GM12801 (cell line): Measurements from ENCODE around the gene RYR3.

Experiments
- TF ChIP-seq, protein P1 (sequence below): IDR thresholded peaks from one replicate; pipeline ENCODE4 v1.5.1; 2011; ENCODE audit warnings: control low read depth; ENCODE audit not compliant: insufficient read length; ENCODE audit errors: extremely low read depth

RYR3 gene

DNA sequence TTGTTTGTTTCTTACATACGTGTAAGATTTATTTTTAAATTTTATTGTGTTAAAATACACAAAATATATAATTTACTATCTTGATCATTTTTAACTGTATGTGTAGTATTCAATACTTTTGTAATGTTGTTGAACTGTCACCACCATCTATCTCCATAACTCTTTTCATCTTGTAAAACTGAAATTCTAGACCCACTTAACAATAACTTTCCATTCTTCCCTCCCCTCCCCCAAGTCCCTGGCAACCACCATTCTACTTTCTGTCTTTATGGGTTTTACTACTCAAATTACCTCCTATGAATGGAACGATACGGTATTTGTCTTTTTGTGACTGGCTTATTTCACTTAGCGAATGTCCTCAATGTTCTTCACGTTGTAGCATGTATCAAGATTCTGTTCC lies 395.4 kb downstream of the RYR3 start:
- TF ChIP-seq, protein P1, sequence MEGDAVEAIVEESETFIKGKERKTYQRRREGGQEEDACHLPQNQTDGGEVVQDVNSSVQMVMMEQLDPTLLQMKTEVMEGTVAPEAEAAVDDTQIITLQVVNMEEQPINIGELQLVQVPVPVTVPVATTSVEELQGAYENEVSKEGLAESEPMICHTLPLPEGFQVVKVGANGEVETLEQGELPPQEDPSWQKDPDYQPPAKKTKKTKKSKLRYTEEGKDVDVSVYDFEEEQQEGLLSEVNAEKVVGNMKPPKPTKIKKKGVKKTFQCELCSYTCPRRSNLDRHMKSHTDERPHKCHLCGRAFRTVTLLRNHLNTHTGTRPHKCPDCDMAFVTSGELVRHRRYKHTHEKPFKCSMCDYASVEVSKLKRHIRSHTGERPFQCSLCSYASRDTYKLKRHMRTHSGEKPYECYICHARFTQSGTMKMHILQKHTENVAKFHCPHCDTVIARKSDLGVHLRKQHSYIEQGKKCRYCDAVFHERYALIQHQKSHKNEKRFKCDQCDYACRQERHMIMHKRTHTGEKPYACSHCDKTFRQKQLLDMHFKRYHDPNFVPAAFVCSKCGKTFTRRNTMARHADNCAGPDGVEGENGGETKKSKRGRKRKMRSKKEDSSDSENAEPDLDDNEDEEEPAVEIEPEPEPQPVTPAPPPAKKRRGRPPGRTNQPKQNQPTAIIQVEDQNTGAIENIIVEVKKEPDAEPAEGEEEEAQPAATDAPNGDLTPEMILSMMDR: no peak

DNA sequence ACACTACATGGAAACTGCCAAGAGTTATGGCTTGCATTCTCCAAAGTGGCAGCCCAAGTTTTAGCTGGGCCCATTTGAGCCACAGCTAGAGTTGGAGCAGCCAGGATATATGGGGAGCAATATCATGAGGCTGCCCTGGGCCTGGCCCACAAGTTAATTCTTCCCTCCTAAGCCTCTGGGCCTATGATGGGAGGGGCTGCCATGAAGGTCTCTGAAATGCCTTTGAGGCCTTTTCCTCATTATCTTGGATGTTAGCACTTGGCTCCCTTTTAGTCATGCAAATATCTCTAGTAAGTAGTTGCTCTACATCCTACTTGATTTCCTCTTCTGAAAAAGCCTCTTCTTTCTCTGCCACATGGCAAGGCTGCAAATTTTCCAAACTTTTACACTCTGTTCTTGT lies 400.0 kb downstream of the RYR3 start:
- TF ChIP-seq, protein P1: no peak

DNA sequence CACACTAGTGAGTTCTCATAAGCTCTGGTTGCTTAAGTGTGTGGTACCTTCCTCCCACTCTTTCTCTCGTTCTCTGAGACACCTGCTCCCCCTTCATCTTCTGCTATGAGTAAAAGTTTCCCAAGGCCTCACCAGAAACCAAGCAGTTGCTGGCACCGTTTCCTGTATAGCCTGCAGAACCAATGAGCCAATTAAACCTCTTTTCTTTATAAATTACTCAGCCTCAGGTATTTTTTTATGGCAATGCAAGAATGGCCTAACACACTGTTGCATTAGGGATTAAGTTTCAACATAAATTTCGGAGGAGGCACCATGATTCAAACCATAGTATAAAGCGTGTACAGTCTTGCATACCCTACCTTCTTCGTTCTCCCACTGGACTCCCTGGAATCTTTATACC lies 405.3 kb downstream of the RYR3 start:
- TF ChIP-seq, protein P1: no peak

DNA sequence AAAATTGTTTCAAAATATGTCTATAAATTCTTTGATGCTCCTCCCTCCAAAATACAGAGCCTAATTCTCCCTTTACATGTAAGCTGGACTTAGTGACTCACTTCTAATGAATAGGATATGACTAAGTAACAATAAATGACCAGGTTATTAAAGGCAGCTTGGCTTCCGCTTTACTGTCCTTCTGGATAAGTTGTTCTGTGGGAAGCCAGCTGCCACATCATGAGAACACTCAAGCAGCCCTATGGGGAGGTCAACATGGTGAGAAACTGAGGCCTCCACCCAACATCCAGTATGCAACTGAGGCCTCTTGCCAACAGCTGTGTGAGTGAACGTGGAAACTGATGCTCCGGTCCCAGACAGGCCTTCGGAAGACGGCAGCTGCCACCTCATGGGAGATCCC lies 410.2 kb downstream of the RYR3 start:
- TF ChIP-seq, protein P1: no peak

DNA sequence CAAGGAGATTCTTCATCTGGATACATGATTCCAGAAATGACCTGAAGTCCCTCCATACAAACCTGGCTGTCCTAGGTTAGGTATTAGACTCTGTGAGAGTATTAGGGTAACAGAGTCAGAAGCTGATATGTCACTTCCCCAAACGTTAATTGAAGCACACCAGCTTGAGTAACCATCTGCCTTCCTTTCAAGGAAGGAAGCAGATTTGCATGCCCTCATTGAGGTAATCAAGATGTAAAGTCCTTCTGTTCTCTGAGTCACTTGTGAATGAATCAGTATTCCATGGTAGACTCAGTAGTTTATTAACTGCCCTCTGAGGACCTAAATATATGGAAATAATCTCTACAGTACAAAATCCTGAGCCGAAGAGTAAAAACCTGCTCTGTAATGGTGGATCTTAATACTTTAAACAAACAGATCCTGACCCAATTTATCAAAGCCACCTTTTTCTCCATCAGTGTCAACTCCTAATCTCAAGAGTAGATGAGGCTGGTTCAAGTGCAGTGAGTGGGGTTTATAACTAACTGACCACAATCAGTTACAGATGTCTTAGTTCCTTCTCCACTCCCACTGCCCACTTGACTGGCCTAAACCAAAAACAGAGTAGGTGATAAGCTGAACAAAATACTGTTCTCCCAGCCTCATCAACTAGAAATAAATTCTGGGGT lies 411.4 kb downstream of the RYR3 start:
- TF ChIP-seq, protein P1: no peak

DNA sequence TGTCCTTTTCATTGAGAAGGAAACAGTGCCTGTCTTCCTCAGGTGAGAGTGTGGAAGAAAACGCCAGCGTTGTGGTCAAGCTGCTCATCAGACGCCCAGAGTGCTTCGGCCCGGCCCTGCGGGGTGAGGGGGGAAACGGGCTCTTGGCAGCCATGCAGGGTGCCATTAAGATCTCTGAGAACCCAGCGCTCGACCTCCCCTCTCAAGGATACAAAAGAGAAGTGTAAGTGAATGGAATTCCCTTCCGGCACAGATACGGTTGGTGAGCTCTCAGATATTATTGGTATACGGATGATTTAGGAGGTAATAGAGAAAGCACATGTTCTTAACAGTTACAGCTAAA lies 411.9 kb downstream of the RYR3 start:
- TF ChIP-seq, protein P1: no peak

DNA sequence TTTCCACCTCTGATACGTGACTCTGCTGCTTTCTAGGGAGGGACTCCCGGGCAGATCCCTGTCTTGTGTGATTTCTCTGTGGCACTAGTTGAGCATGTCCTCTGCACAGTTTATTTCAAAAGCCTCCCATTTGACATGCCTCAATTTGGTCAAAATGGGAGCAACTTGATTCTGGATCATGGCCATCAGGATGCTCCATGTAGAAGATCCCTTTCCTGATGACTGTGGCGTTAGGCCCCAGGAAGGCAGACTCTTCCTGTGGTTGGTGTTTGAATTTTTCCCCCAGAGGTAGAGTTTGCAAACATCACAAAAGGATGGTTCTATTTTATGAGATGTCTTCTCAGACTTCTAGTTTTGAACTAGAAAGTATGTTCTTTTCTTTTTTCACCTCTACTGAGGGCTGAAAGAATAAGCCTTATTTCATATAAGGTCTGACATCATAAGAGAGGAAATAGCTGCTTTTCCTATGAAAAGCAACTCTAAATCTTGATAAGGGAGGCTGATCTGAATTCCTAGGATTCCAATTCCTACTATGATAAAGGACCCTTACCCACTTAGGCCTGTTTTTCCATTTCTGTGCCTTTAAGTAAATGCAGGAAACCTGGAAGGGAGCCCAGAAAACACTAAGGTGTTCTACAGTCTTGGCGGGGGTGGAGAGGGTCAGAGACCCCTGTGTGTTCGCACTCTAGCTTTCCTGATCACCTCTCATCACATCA lies 413.7 kb downstream of the RYR3 start:
- TF ChIP-seq, protein P1: no peak
